ENCODE data around the gene MOCS1. TPM values are rescaled to one million over a fixed set of nuclear protein-coding genes. Genes with fewer than 3 reads are reported as not detected.
A peak's percentile ranks its signal among the peaks of the same experiment; 100 is the strongest.

Gene MOCS1
- total RNA-seq, 8 experiments from 2014 or later: 2.5 to 27.8 (median 6.5) TPM

DNA sequence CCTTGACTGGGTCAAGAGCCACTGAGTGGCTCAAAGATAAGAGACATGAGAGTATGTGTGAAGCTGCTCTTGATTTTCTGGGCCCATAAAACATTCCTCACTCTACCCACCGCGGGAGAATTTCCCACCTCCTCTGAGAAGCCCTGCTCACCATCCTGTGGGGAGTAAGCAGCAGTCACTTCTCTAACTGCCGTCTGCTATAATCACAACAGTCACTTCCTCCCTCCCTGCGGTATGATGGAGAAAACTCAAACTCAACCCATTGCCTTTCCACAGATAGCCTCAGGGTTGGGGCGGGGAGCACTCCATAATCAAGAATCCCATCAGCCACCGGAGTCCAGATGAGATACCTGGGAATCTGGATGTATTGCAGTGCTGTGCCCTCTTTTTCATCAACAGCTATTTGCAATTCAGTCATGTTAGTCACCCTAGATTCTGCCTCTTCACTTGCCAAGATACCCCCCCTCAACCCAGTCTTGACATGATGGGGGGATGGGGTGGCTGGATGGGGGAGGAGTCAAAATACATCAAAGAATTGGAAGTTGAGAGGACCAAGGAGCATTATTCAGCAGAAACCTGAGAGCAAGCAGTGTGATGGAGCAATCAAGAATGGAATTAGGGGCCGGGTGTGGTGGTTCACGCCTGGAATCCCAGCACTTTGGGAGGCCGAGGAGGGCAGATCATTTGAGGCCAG is 5.1 kb downstream of the MOCS1 start:
- peaks cover 7 to 15% of the 10 kb centered on the region in 2 donors for H3K4me1 ChIP-seq (replicated peaks in 1 of 2)
- WGBS, 10 experiments: 15 to 100% (median 75%) methylated on average over 1 to 6 of the region's 9 CpGs; no CpG with 5 or more reads in 2 of the 10 experiments
- in situ Hi-C loops (cut with MboI; ENCODE audit: low pct_unique_long_range_greater_than_20kb in 2 of 9, low sequenced_read_pairs in 9 of 9, unreplicated experiment in 9 of 9): no loop called here
- no peak overlapping the region for H3K27ac ChIP-seq
- peak in 2 of 8 experiments; percentile 23 to 33 for ATAC-seq (replicated peaks in 6 of 8)
- H3K4me3 ChIP-seq: no peak overlapping the region

DNA sequence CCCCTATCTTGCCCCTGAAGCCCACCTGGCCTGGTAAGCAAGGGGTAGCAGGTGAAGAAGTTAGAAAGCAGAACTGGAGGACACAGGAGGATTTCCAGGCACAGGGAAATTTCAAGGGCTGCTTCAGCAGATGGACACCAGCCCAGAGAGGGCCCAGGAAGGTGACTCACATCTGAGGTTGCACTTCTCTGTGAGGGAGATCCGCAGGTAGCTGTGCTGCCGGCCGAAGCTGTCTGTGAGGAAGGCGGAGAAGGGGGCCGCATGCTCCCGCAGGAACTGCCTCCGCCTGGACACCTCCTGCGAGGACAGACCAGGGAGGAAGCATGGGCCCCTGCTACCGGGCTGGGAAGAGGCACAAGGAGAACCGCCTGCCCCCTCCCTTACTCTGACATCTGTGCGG is 7.1 kb downstream of the MOCS1 start:
- 83 to 100% (median 93%) methylated on average over 1 to 7 of the region's 11 CpGs; no CpG with 5 or more reads in 7 of the 10 experiments for WGBS, 10 experiments
- peaks cover 0 to 1% of the 10 kb centered on the region in 2 donors for H3K4me1 ChIP-seq (replicated peaks in 1 of 2)
- H3K4me3 ChIP-seq: no peak overlapping the region
- in situ Hi-C loops (cut with MboI; ENCODE audit: low pct_unique_long_range_greater_than_20kb in 2 of 9, low sequenced_read_pairs in 9 of 9, unreplicated experiment in 9 of 9): no loop called here
- no peak overlapping the region for H3K27ac ChIP-seq
- ATAC-seq (replicated peaks in 6 of 8): peak in 1 of 8 experiments; percentile 5

DNA sequence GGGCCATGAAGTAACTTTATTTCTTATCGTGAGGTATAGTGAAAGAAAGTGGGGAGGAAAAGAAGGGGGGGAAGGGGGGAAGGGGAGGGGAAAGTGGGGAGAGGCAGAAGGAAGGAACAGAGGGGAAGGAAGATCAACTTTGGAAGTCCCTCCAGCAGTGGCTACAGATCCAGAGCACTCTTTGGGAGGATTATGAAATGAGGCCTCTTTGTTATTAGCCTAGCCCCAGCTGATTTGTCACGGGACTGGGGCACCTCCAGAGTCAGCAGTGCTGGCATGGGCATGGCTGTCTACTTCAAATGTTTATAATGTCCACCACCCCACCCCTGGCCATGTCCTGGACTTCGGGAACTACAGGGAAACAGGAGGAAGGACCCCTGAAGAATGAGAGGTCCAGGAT is 7.6 kb downstream of the MOCS1 start:
- no peaks in the 10 kb centered on the region for H3K4me1 ChIP-seq (replicated peaks in 1 of 2)
- in situ Hi-C loops (cut with MboI; ENCODE audit: low pct_unique_long_range_greater_than_20kb in 2 of 9, low sequenced_read_pairs in 9 of 9, unreplicated experiment in 9 of 9): no loop called here
- H3K27ac ChIP-seq: no peak overlapping the region
- no peak for ATAC-seq (replicated peaks in 6 of 8)
- WGBS, 10 experiments: 92 to 100% (median 100%) methylated on average over 1 to 2 of the region's 3 CpGs; no CpG with 5 or more reads in 4 of the 10 experiments
- H3K4me3 ChIP-seq: no peak overlapping the region

DNA sequence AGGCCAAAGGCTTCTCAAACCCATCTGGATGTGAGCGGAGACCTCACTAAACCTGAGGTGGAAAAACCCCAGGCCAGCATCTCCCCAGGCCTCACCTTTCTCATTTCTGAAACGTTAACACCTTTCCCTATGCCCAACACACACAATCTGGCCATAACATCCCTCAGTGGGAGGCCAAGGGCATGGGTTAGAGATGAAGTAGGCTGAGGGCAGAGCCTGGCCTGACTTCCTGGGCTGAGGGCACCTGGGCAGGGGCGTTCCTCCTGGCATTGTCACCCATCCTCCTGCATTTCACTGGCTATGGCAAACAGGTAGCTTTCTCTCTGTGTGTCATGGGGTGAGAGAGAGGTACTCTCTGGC is 8.4 kb downstream of the MOCS1 start:
- ATAC-seq (replicated peaks in 6 of 8): no peak
- H3K27ac ChIP-seq: no peak overlapping the region
- in situ Hi-C loops (cut with MboI; ENCODE audit: low pct_unique_long_range_greater_than_20kb in 2 of 9, low sequenced_read_pairs in 9 of 9, unreplicated experiment in 9 of 9): no loop called here
- H3K4me1 ChIP-seq (replicated peaks in 1 of 2): no peaks in the 10 kb centered on the region
- no peak overlapping the region for H3K4me3 ChIP-seq
- WGBS, 10 experiments: 84 to 100% (median 100%) methylated on average over 1 to 3 of the region's 3 CpGs; no CpG with 5 or more reads in 3 of the 10 experiments

DNA sequence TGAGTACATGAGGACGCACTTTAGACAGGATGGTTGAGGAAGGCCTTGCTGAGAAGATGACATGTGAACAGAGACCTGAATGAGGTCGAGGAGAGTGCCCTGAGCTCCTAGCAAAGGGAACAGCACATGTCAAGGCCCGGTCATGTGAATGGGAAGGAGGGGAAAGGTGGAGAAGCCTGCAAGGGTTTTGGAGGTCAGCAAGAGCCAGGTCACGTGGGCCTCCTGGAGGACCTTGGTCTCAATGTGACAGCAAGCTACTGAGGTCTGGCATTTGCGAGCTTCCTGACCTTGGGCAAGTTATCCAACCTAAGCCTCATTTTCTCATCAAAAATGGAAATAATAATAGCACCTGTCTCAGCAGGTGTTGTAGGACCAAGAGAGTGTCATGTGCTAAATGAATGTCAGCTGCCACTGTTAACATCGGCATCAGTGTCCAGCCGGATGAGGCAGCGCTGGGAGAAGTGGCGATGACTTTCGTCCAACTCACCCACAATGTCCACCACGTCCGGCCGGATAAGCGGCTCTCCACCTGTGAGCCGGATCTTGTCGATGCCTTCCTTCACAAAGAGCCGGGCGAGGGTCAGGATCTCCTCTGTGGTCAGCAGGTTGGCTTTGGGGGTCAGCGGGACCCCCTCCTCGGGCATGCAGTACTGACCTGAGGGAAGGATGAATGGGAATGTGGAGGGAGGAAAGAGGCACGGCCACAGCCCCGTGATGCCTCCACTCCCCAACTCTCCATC is 8.9 kb downstream of the MOCS1 start:
- no peak overlapping the region for H3K27ac ChIP-seq
- no peak overlapping the region for H3K4me3 ChIP-seq
- in situ Hi-C loops (cut with MboI; ENCODE audit: low pct_unique_long_range_greater_than_20kb in 2 of 9, low sequenced_read_pairs in 9 of 9, unreplicated experiment in 9 of 9): no loop called here
- 80 to 100% (median 93%) methylated on average over 1 to 15 of the region's 22 CpGs for WGBS, 10 experiments
- ATAC-seq (replicated peaks in 6 of 8): no peak
- no peaks in the 10 kb centered on the region for H3K4me1 ChIP-seq (replicated peaks in 1 of 2)

DNA sequence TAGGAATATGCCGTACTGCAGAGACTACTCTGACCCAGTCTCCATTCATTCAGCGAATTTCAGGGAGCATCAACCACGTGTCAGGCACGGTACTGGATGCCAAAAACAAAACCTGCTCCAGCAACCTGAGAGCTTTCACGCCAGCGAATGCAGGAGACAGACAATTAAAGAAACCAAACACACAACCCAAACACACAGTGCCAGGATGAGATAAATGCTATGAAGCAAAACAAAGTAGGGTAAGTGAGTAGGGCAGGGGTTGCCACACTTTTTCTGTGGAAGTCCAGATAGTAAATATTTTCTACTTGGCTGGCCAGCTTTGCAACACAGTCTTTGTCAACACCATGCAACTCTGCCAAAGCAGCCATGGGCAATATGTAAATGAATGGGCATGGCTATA is 10.0 kb downstream of the MOCS1 start:
- in situ Hi-C loops (cut with MboI; ENCODE audit: low pct_unique_long_range_greater_than_20kb in 2 of 9, low sequenced_read_pairs in 9 of 9, unreplicated experiment in 9 of 9): loop anchor here in 1 of 9 experiments (25.0 kb wide), 1 partner anchor 562 kb away; no protein-coding TSS in a partner anchor
- no peak overlapping the region for H3K4me3 ChIP-seq
- no peaks in the 10 kb centered on the region for H3K4me1 ChIP-seq (replicated peaks in 1 of 2)
- WGBS, 10 experiments: 69 to 100% (median 96%) methylated on average over 2 to 6 of the region's 6 CpGs; no CpG with 5 or more reads in 3 of the 10 experiments
- no peak overlapping the region for H3K27ac ChIP-seq
- no peak for ATAC-seq (replicated peaks in 6 of 8)

DNA sequence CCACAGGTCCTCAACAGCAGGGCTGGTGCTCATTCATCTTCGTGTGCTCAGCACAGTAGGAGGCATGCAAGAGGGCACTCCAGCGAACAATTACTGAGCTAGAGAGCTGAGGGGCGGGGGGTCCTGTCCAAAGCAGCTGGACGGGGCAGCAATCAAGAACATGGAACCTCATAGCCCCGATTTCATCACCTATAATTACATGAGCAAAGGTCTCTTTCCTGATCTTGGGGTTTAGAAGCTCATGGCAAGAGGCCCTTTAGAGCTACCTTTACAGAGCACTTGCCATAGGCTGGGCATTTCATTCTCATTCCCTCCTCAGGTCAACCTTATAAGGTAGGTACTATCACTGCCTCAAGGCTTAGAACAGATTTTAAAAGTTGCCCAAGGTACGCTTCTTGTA is 10.4 kb downstream of the MOCS1 start:
- in situ Hi-C loops (cut with MboI; ENCODE audit: low pct_unique_long_range_greater_than_20kb in 2 of 9, low sequenced_read_pairs in 9 of 9, unreplicated experiment in 9 of 9): loop anchor here in 1 of 9 experiments (25.0 kb wide), 1 partner anchor 562 kb away; no protein-coding TSS in a partner anchor
- ATAC-seq (replicated peaks in 6 of 8): no peak
- no peak overlapping the region for H3K27ac ChIP-seq
- H3K4me3 ChIP-seq: no peak overlapping the region
- WGBS, 10 experiments: 76 to 100% (median 80%) methylated on average over 1 to 5 of the region's 6 CpGs; no CpG with 5 or more reads in 3 of the 10 experiments
- H3K4me1 ChIP-seq (replicated peaks in 1 of 2): no peaks in the 10 kb centered on the region

DNA sequence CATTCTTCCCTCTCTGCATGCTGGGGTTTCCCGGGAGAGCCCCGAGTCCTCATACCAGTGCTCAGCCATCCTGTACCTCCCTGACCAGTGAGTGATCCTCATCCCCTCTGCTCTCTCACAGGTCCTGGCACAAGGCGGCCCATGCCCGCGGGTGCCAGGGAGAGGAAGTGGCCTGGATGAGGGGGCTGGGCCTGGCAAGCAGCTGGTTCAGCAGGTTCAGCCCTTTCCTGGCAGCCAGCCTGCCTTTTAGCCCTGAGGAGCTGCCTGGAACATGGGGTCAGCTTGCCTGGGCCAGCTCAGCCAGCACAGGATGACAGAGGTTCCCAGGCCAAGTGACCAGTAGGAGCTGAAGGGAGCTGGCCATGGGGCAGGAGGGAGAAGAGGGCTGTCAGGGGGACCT is 10.9 kb downstream of the MOCS1 start:
- in situ Hi-C loops (cut with MboI; ENCODE audit: low pct_unique_long_range_greater_than_20kb in 2 of 9, low sequenced_read_pairs in 9 of 9, unreplicated experiment in 9 of 9): loop anchor here in 1 of 9 experiments (25.0 kb wide), 1 partner anchor 561 kb away; no protein-coding TSS in a partner anchor
- H3K27ac ChIP-seq: no peak overlapping the region
- no peak overlapping the region for H3K4me3 ChIP-seq
- no peak for ATAC-seq (replicated peaks in 6 of 8)
- 96 to 100% (median 100%) methylated on average over 1 to 4 of the region's 5 CpGs; no CpG with 5 or more reads in 7 of the 10 experiments for WGBS, 10 experiments
- H3K4me1 ChIP-seq (replicated peaks in 1 of 2): no peaks in the 10 kb centered on the region

DNA sequence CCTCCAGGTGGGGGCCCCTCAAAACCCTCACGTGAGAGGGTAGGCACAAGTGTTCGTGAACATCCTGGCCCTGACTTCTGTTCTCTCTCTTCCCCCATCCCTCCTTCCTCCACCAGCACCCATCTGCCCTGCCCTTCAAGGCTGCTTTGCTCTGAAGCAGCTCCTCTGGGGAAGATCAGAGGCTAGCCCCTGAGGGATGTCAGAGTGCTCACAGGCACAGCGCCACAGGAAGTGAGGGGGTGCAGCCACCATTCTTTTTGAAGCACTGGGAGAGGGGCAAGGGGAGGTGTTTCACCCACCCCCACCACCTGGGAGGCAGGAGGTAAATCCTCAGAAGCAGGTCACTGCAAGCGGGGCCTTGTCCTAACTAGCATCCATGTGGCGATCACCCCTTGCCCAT is 11.4 kb downstream of the MOCS1 start:
- no peaks in the 10 kb centered on the region for H3K4me1 ChIP-seq (replicated peaks in 1 of 2)
- no peak for ATAC-seq (replicated peaks in 6 of 8)
- no peak overlapping the region for H3K4me3 ChIP-seq
- no peak overlapping the region for H3K27ac ChIP-seq
- 60 to 100% (median 100%) methylated on average over 1 to 2 of the region's 5 CpGs; no CpG with 5 or more reads in 4 of the 10 experiments for WGBS, 10 experiments
- in situ Hi-C loops (cut with MboI; ENCODE audit: low pct_unique_long_range_greater_than_20kb in 2 of 9, low sequenced_read_pairs in 9 of 9, unreplicated experiment in 9 of 9): loop anchor here in 1 of 9 experiments (25.0 kb wide), 1 partner anchor 561 kb away; no protein-coding TSS in a partner anchor

DNA sequence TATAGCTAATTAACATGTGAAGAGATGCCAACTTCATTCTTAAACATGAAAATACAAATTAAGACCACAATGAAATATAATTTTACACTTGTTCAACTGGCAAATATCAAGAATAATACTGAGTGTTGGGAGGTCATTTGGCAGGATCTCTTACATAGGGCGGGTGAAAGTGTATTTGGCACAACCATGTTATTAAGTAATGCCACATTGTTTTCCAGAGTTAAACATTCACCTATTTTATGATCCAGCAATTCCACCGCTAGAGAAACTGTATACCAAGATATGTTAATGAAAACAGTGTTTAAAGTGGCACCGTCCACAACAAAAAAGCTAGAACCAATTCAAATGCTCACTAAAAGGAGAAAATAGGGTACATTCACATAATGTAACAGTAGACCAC is 14.1 kb downstream of the MOCS1 start:
- in situ Hi-C loops (cut with MboI; ENCODE audit: low pct_unique_long_range_greater_than_20kb in 2 of 9, low sequenced_read_pairs in 9 of 9, unreplicated experiment in 9 of 9): loop anchor here in 1 of 9 experiments (25.0 kb wide), 1 partner anchor 558 kb away; no protein-coding TSS in a partner anchor
- Histone ChIP-seq H3K4me1 (replicated peaks in 1 of 2) (no peaks in the 10 kb centered on the region), H3K4me3 (no peak overlapping the region), H3K27ac (no peak overlapping the region)
- no peak for ATAC-seq (replicated peaks in 6 of 8)
- WGBS, 10 experiments: 73 to 100% (median 85%) methylated on average over 1 to 3 of the region's 3 CpGs; no CpG with 5 or more reads in 2 of the 10 experiments

DNA sequence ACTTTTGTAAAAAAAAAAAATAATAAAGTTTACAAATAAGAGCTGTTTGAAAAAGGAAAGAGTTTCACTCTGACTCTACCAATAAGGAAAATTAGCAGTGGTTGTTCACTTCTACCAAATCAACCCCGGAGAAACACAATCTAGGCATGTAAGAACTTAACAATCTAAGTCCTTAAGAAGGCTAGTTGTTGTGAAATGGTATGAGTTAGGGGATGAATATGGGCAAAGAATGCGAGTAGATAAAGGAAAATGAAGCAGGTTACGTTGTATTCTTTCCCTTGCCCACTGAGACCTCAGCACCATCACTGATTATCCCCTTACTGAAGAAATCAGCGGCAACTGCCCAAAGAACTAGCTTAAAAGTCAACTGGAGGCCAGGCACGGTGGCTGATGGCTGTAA is 15.4 kb downstream of the MOCS1 start:
- 72 to 100% (median 96%) methylated on average over 1 to 5 of the region's 5 CpGs for WGBS, 10 experiments
- no peaks in the 10 kb centered on the region for H3K4me1 ChIP-seq (replicated peaks in 1 of 2)
- in situ Hi-C loops (cut with MboI; ENCODE audit: low pct_unique_long_range_greater_than_20kb in 2 of 9, low sequenced_read_pairs in 9 of 9, unreplicated experiment in 9 of 9): loop anchor here in 1 of 9 experiments (25.0 kb wide), 1 partner anchor 557 kb away; no protein-coding TSS in a partner anchor
- no peak for ATAC-seq (replicated peaks in 6 of 8)
- H3K27ac ChIP-seq: no peak overlapping the region
- H3K4me3 ChIP-seq: no peak overlapping the region

DNA sequence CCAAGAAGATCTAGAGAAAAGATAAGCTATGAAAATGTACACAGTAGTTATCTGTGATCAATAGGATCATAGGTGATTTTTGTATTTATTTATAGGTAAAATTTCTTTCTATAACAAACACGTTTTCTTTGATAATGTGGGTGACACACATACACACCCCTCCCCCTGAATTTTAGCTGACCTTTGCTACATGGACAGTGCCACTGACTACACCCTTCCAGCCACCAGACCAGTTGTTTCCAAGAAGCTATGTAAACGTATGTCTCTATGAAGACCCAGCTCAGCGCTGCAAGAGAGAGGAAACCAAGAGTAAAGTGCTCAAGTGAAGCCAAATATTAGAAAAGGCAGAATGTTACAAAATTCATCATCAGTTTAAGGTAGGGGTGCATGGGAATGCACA is 16.3 kb downstream of the MOCS1 start:
- Histone ChIP-seq H3K27ac (no peak overlapping the region), H3K4me3 (no peak overlapping the region), H3K4me1 (replicated peaks in 1 of 2) (no peaks in the 10 kb centered on the region)
- in situ Hi-C loops (cut with MboI; ENCODE audit: low pct_unique_long_range_greater_than_20kb in 2 of 9, low sequenced_read_pairs in 9 of 9, unreplicated experiment in 9 of 9): loop anchor here in 1 of 9 experiments (25.0 kb wide), 1 partner anchor 556 kb away; no protein-coding TSS in a partner anchor
- ATAC-seq (replicated peaks in 6 of 8): no peak
- 58 to 100% (median 80%) methylated on average over 1 to 3 of the region's 3 CpGs; no CpG with 5 or more reads in 2 of the 10 experiments for WGBS, 10 experiments

DNA sequence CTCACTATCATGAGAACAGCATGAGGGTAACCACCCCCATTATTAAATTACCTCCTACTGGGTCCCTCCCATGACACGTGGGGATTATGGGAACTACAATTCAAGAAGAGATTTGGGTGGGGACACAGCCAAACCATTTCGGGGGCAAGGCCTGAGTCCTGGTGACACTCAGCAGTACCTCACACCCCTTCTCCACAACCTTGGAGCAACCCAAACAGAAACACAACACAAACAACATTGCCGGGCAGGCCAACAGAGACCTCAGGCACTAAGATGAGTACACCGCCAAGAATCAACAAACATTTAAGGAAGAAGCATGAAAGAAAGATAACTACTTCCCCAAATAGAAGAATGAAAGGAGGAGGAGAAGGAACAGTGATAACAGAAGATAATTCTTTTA is 16.9 kb downstream of the MOCS1 start:
- in situ Hi-C loops (cut with MboI; ENCODE audit: low pct_unique_long_range_greater_than_20kb in 2 of 9, low sequenced_read_pairs in 9 of 9, unreplicated experiment in 9 of 9): loop anchor here in 1 of 9 experiments (25.0 kb wide), 1 partner anchor 555 kb away; no protein-coding TSS in a partner anchor
- ATAC-seq (replicated peaks in 6 of 8): no peak
- no peak overlapping the region for H3K27ac ChIP-seq
- H3K4me3 ChIP-seq: no peak overlapping the region
- 50 to 100% (median 88%) methylated on average over 1 to 4 of the region's 4 CpGs for WGBS, 10 experiments
- no peaks in the 10 kb centered on the region for H3K4me1 ChIP-seq (replicated peaks in 1 of 2)

Measured in motor neuron (in vitro differentiated cells).